PC-3 (cell line): ENCODE results near the gene LILRA6. TPM values are rescaled to one million over a fixed set of nuclear protein-coding genes. Genes with fewer than 3 reads are reported as not detected.
"Not testable (repeated sequence)": the region's sequence is repeated elsewhere in the genome, so short reads cannot be mapped to it uniquely, and the experiment has no call there.

Experiments used
- ATAC-seq: fragments of 200-7000 bp; cut with Tn5 transposase; 2 replicates; pipeline ENCODE4 v1.9.1; 2020; ENCODE audit warnings: mild to moderate bottlenecking, moderate library complexity
- BruUV-seq: library from RNA; stranded (reverse); fragments of 400-500 nt; replicated peaks from 2 replicates; lab custom pipeline; 2021; lab: Mats Ljungman, UMichigan
- CTCF ChIA-PET: fragments of 300-600 bp; sonication (Branson Sonifier 250); formaldehyde crosslinking; loops from one replicate; lab custom pipeline; 2022; ENCODE audit warnings: antibody characterized with exemption; lab: Charles Lee
- POLR2A ChIA-PET: fragments of 300-600 bp; sonication (Branson Sonifier 250); formaldehyde crosslinking; loops from one replicate; lab custom pipeline; 2022; ENCODE audit warnings: antibody characterized with exemption; ENCODE audit not compliant: unreplicated experiment; lab: Charles Lee
- DNase-seq: peaks from one replicate; pipeline ENCODE4 v3.0.0-alpha.2; 2015
- H2AFZ ChIP-seq: fragments of 300-600 bp; sonication (generic); 2 replicates; pipeline ENCODE4 v1.6.0; 2016; ENCODE audit warnings: antibody characterized with exemption, low read length
- H3F3A ChIP-seq: fragments of 300-600 bp; sonication (generic); one replicate; pipeline ENCODE4 v1.6.0; 2017; ENCODE audit warnings: antibody characterized with exemption, low read length, control low read depth, mild to moderate bottlenecking; ENCODE audit not compliant: unreplicated experiment
- H3K27ac ChIP-seq: fragments of 300-600 bp; sonication (generic); 2 replicates; pipeline ENCODE4 v1.5.1; 2016; ENCODE audit warnings: mild to moderate bottlenecking, low read length
- H3K27me3 ChIP-seq: fragments of 300-600 bp; sonication (generic); 2 replicates; pipeline ENCODE4 v1.6.1; 2016; ENCODE audit warnings: low read length, mixed read lengths
- H3K36me3 ChIP-seq: fragments of 300-600 bp; sonication (generic); 2 replicates; pipeline ENCODE4 v1.6.1; 2016; ENCODE audit warnings: low read depth, mixed run types, low read length, mixed read lengths
- H3K4me1 ChIP-seq: fragments of 300-600 bp; sonication (generic); 2 replicates; pipeline ENCODE4 v1.5.1; 2016; ENCODE audit warnings: low read length; ENCODE audit not compliant: insufficient read depth
- H3K4me2 ChIP-seq: fragments of 300-600 bp; sonication (generic); 2 replicates; pipeline ENCODE4 v1.6.0; 2016; ENCODE audit warnings: low read length
- H3K4me3 ChIP-seq: fragments of 300-600 bp; sonication (generic); 2 replicates; pipeline ENCODE4 v1.5.1; 2016; ENCODE audit warnings: mild to moderate bottlenecking, low read length, mixed read lengths
- H3K79me2 ChIP-seq: fragments of 300-600 bp; sonication (generic); 2 replicates; pipeline ENCODE4 v1.6.1; 2017; ENCODE audit warnings: low read length, mixed read lengths
- H3K9ac ChIP-seq: fragments of 300-600 bp; sonication (generic); 2 replicates; pipeline ENCODE4 v1.6.0; 2016; ENCODE audit warnings: mild to moderate bottlenecking, low read length
- H3K9me2 ChIP-seq: fragments of 300-600 bp; sonication (generic); replicated peaks from 2 replicates; pipeline ENCODE4 v1.6.1; 2016; ENCODE audit warnings: mixed run types, low read length, mixed read lengths
- H3K9me3 ChIP-seq: fragments of 300-600 bp; sonication (generic); 2 replicates; pipeline ENCODE4 v1.6.1; 2016; ENCODE audit warnings: low read length, mixed read lengths
- H4K20me1 ChIP-seq: fragments of 300-600 bp; sonication (generic); 2 replicates; pipeline ENCODE4 v1.6.1; 2016; ENCODE audit warnings: low read length, mixed read lengths
- EZH2 ChIP-seq: fragments of 300-600 bp; sonication (generic); IDR thresholded peaks from one replicate; pipeline ENCODE4 v1.6.1; 2017; ENCODE audit warnings: antibody characterized with exemption, mild to moderate bottlenecking, low read length; ENCODE audit not compliant: unreplicated experiment
- EZH2phosphoT487 ChIP-seq: fragments of 300-600 bp; sonication (generic); IDR thresholded peaks from 2 replicates; pipeline ENCODE4 v1.6.1; 2018; ENCODE audit warnings: mild to moderate bottlenecking, antibody characterized with exemption, low read length, borderline replicate concordance
- intact Hi-C: fragments of 100-400 bp; cut with micrococcal nuclease; formaldehyde crosslinking; loops from 2 replicates; pipeline ENCODE4 v1.9.0; 2023
- total RNA-seq: library from RNA; depleted of rRNA; stranded (reverse); fragments of >200 nt; gene quantifications from 2 replicates; pipeline ENCODE4 v1.2.3, GENCODE V29; 2014
- TF ChIP-seq, protein P1 (sequence below): fragments of 300-600 bp; sonication (generic); conservative IDR thresholded peaks from 2 replicates; pipeline ENCODE4 v1.5.1; 2017; ENCODE audit warnings: antibody characterized with exemption, low read depth, mild to moderate bottlenecking, low read length

Gene LILRA6
- total RNA-seq, 1 experiment from 2014 or later, result not detected

DNA sequence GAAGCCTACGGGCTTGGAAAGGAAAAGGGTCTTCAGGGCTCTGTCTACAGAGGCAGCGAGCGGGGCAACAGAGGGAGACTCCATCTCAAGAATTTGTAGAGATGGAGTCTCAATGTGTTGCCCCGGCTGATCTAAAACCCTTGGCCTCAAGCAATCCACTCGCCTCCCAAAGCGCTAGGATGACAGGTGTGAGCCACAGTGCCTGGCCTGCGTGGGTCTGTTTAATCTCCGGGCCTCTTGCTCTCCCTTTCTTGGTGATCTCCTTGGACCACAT is 33.9 kb downstream of the LILRA6 start:
- TF ChIP-seq EZH2 (no peak), EZH2phosphoT487 (no peak)
- TF ChIP-seq, protein P1, sequence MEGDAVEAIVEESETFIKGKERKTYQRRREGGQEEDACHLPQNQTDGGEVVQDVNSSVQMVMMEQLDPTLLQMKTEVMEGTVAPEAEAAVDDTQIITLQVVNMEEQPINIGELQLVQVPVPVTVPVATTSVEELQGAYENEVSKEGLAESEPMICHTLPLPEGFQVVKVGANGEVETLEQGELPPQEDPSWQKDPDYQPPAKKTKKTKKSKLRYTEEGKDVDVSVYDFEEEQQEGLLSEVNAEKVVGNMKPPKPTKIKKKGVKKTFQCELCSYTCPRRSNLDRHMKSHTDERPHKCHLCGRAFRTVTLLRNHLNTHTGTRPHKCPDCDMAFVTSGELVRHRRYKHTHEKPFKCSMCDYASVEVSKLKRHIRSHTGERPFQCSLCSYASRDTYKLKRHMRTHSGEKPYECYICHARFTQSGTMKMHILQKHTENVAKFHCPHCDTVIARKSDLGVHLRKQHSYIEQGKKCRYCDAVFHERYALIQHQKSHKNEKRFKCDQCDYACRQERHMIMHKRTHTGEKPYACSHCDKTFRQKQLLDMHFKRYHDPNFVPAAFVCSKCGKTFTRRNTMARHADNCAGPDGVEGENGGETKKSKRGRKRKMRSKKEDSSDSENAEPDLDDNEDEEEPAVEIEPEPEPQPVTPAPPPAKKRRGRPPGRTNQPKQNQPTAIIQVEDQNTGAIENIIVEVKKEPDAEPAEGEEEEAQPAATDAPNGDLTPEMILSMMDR, result no peak
- Histone ChIP-seq H2AFZ (no peak overlapping the region), H3K36me3 (peaks cover 52% of the 10 kb centered on the region), H3K79me2 (peaks cover 61% of the 10 kb centered on the region), H4K20me1 (peaks cover 72% of the 10 kb centered on the region), H3K27me3 (no peaks in the 10 kb centered on the region), H3K9ac (no peak overlapping the region), H3K9me3 (no peaks in the 10 kb centered on the region), H3K4me3 (no peak overlapping the region), H3K4me1 (peaks cover 47% of the 10 kb centered on the region), H3K4me2 (peak overlapping the region; percentile 32; the same call in 1 of the 2 replicates), H3K9me2 (no peaks in the 10 kb centered on the region), H3F3A (peaks cover 33% of the 10 kb centered on the region), H3K27ac (no peak overlapping the region)
- POLR2A ChIA-PET, result interaction anchor here (1.6 kb wide), 1 partner anchor 18 kb away, joined by 18 read pairs; the partner anchor contains the start of genes MBOAT7 and TSEN34
- no TSS peak for BruUV-seq
- CTCF ChIA-PET, result no interaction called here
- ATAC-seq, result peak; percentile 3
- DNase-seq, result peak; percentile 39
- intact Hi-C loops, result no loop called here

DNA sequence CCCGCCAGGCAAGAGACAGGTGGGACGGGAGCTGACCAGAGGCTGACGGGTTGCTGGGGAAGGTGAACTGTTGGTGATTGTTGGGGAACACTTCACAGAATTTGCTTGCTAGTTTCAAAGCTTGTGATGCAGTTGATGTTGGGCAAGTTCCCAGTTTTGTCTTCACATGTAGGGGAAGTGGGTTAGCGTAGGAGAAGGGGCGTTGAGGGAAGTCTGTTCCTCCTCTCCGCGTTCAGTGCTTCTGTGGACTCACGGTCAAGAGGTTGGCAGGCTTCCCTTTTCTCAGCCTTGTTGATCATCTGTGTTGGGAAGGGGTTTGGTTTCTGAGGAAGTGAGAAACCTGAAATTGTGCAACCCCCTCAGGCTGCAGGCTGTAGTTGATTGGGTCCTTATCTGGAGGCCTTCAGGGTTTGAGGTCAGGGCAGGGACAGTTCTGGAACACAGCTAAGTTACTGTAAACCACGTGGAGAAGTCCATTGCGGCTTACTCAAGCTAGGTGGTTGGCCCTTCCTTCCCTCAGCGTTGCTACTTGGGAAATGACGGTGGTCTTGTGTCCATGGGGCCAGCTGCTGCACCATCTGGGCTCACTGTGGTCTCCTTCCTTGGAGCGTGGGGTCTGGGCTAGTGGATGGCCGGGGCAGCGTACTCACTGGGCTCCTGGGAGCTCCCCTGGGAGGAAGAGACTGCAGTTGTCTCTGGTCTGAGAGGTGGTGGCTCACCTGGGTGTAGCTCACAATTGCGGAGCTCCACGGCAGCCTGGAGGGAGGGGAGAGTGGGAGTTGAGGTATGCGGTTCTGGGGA is 34.4 kb downstream of the LILRA6 start:
- Histone ChIP-seq H3K9ac (no peak overlapping the region), H4K20me1 (peaks cover 78% of the 10 kb centered on the region), H3K4me2 (no peak overlapping the region), H3K27ac (no peak overlapping the region), H3K9me2 (no peaks in the 10 kb centered on the region), H2AFZ (no peak overlapping the region), H3K36me3 (peaks cover 58% of the 10 kb centered on the region), H3K79me2 (peaks cover 66% of the 10 kb centered on the region), H3K27me3 (no peaks in the 10 kb centered on the region), H3K4me3 (no peak overlapping the region), H3K9me3 (no peaks in the 10 kb centered on the region), H3F3A (peaks cover 36% of the 10 kb centered on the region), H3K4me1 (peaks cover 53% of the 10 kb centered on the region)
- no TSS peak for BruUV-seq
- ChIA-PET CTCF (no interaction called here), POLR2A (no interaction called here)
- no peak for TF ChIP-seq EZH2
- no peak for TF ChIP-seq EZH2phosphoT487
- TF ChIP-seq, protein P1, result no peak
- intact Hi-C loops, result no loop called here
- ATAC-seq, result peak; percentile 2; the same call in 1 of the 2 replicates
- peak; percentile 35 for DNase-seq

DNA sequence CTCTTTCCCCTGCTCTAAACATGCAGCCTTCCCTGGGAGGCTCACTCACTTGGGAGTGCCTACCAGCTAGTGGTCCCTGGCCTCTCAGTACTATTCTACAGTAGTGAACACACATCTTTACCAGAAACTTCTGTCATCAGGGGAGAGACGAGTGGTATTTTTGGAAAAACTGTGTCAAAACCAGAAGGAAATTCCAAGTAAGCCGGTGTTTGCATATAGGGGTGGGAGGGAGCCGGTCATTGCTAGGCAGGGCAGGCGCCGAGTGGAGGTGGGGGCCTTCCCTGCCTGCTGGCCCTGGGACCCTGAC is 35.0 kb downstream of the LILRA6 start:
- H3K4me2 ChIP-seq, result no peak overlapping the region

DNA sequence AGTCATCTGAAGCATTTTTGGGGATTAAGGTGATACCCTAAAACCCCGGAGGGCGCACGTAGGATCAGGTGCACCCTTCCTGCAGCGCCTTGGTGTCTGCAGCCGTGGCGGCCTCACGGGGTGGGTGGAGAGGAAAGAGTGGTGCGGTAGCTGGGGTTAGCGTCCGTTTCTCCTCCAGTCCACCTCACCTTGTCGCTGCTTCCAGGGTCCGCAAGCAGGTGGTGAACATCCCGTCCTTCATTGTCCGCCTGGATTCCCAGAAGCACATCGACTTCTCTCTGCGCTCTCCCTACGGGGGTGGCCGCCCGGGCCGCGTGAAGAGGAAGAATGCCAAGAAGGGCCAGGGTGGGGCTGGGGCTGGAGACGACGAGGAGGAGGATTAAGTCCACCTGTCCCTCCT is 35.4 kb downstream of the LILRA6 start:
- H3K4me3 ChIP-seq, DNase-seq, intact Hi-C loops, H3K27ac ChIP-seq, H3K4me2 ChIP-seq, ATAC-seq, H2AFZ ChIP-seq, H3K9me2 ChIP-seq, BruUV-seq, POLR2A ChIA-PET, H3K27me3 ChIP-seq, H3K9ac ChIP-seq, H3K9me3 ChIP-seq: not testable (repeated sequence)
- CTCF ChIA-PET, result interaction anchor here (0.6 kb wide), 1 partner anchor 39 kb away, joined by 4 read pairs; no protein-coding TSS in a partner anchor
- peaks cover 44% of the 10 kb centered on the region for H3F3A ChIP-seq
- peaks cover 62% of the 10 kb centered on the region for H3K4me1 ChIP-seq
- peaks cover 87% of the 10 kb centered on the region for H4K20me1 ChIP-seq
- peaks cover 68% of the 10 kb centered on the region for H3K36me3 ChIP-seq
- peaks cover 71% of the 10 kb centered on the region for H3K79me2 ChIP-seq

More for the DNA sequence above, 35.0 kb downstream of the LILRA6 start:
- Histone ChIP-seq H3K27ac (no peak overlapping the region), H2AFZ (no peak overlapping the region), H3K4me3 (no peak overlapping the region), H3K79me2 (peaks cover 70% of the 10 kb centered on the region), H3K4me1 (peaks cover 58% of the 10 kb centered on the region), H3K9ac (no peak overlapping the region), H3F3A (peaks cover 41% of the 10 kb centered on the region), H3K27me3 (no peaks in the 10 kb centered on the region), H3K9me3 (no peaks in the 10 kb centered on the region), H3K36me3 (peaks cover 63% of the 10 kb centered on the region), H4K20me1 (peaks cover 83% of the 10 kb centered on the region), H3K9me2 (no peaks in the 10 kb centered on the region)
- ATAC-seq (no peak), DNase-seq (no peak)
- no TSS peak for BruUV-seq
- ChIA-PET CTCF (no interaction called here), POLR2A (no interaction called here)
- no peak for TF ChIP-seq EZH2
- TF ChIP-seq, protein P1, result no peak
- no peak for TF ChIP-seq EZH2phosphoT487
- intact Hi-C loops, result no loop called here
